IMR-90 (cell line): ENCODE data around the gene RSF1. TPM values are rescaled to one million over a fixed set of nuclear protein-coding genes. Genes with fewer than 3 reads are reported as not detected.

ENCODE experiments used
- ATAC-seq: fragments of 200-7000 bp; cut with Tn5 transposase; 2 replicates; pipeline ENCODE4 v1.9.1; 2020; ENCODE audit warnings: low read depth, mild to moderate bottlenecking, moderate library complexity
- BruUV-seq: library from RNA; stranded (reverse); fragments of 400-500 nt; replicated peaks from 2 replicates; lab custom pipeline; 2021; lab: Mats Ljungman, UMichigan
- CTCF ChIA-PET: fragments of 300-600 bp; formaldehyde crosslinking; extraction: SDS; loops from one replicate; lab custom pipeline; 2021; ENCODE audit warnings: antibody characterized with exemption; lab: Yijun Ruan, JAX
- POLR2A ChIA-PET: fragments of 300-600 bp; sonication (Branson Sonifier 250); formaldehyde crosslinking; loops from one replicate; lab custom pipeline; 2022; ENCODE audit warnings: antibody characterized with exemption; ENCODE audit not compliant: unreplicated experiment; lab: Charles Lee
- DNase-seq: peaks from one replicate; pipeline ENCODE4 v3.0.0; 2013
- H2AFZ ChIP-seq: replicated peaks from 2 replicates; pipeline ENCODE3; 2013; ENCODE audit warnings: low read length, mild to moderate bottlenecking; ENCODE audit not compliant: poor library complexity
- H2AK5ac ChIP-seq: 2 replicates; pipeline ENCODE4 v1.6.1; 2013; ENCODE audit warnings: low read depth, low read length, inconsistent platforms
- H2AK9ac ChIP-seq: replicated peaks from 2 replicates; pipeline ENCODE3; 2013; ENCODE audit warnings: mild to moderate bottlenecking, low read depth, low read length, moderate library complexity; ENCODE audit not compliant: poor library complexity
- H2BK120ac ChIP-seq: 2 replicates; pipeline ENCODE4 v1.6.1; 2013; ENCODE audit warnings: low read depth, low read length, inconsistent platforms
- H2BK15ac ChIP-seq: 3 replicates; pipeline ENCODE4 v1.6.1; 2013; ENCODE audit warnings: low read depth, low read length, inconsistent platforms
- H2BK20ac ChIP-seq: 2 replicates; pipeline ENCODE4 v1.6.1; 2013; ENCODE audit warnings: low read depth, mild to moderate bottlenecking, inconsistent platforms, low read length, moderate library complexity
- H2BK5ac ChIP-seq: 2 replicates; pipeline ENCODE4 v1.6.1; 2013; ENCODE audit warnings: mild to moderate bottlenecking, low read depth, low read length, inconsistent platforms; ENCODE audit not compliant: poor library complexity, severe bottlenecking
- H3K14ac ChIP-seq: replicated peaks from 2 replicates; pipeline ENCODE4 v1.6.1; 2013; ENCODE audit warnings: low read depth, low read length, inconsistent platforms
- H3K18ac ChIP-seq: 2 replicates; pipeline ENCODE4 v1.6.1; 2013; ENCODE audit warnings: low read depth, low read length, control low read depth
- H3K23ac ChIP-seq: 2 replicates; pipeline ENCODE4 v1.6.1; 2013; ENCODE audit warnings: low read depth, low read length, inconsistent platforms
- H3K27ac ChIP-seq: 2 replicates; pipeline ENCODE4 v1.5.1; 2013; ENCODE audit warnings: mild to moderate bottlenecking, control low read depth, low read length; ENCODE audit not compliant: insufficient read depth
- H3K27me3 ChIP-seq: 2 replicates; pipeline ENCODE4 v1.6.1; 2013; ENCODE audit warnings: low read length; ENCODE audit not compliant: control insufficient read depth, insufficient read depth
- H3K36me3 ChIP-seq: 2 replicates; pipeline ENCODE4 v1.6.1; 2013; ENCODE audit warnings: low read length, mixed read lengths; ENCODE audit not compliant: control insufficient read depth, insufficient read depth
- H3K4ac ChIP-seq: 2 replicates; pipeline ENCODE4 v1.6.1; 2013; ENCODE audit warnings: low read depth, low read length, inconsistent platforms
- H3K4me1 ChIP-seq: 2 replicates; pipeline ENCODE4 v1.6.1; 2013; ENCODE audit warnings: low read length, mixed read lengths; ENCODE audit not compliant: control insufficient read depth, insufficient read depth
- H3K4me2 ChIP-seq: 2 replicates; pipeline ENCODE4 v1.6.1; 2013; ENCODE audit warnings: low read depth, mild to moderate bottlenecking, control low read depth, low read length, moderate library complexity
- H3K4me3 ChIP-seq: 2 replicates; pipeline ENCODE4 v1.5.1; 2013; ENCODE audit warnings: low read depth, mild to moderate bottlenecking, control low read depth, low read length, moderate library complexity; ENCODE audit not compliant: insufficient read depth
- H3K56ac ChIP-seq: 2 replicates; pipeline ENCODE4 v1.6.1; 2013; ENCODE audit warnings: low read length, inconsistent platforms; ENCODE audit not compliant: insufficient read depth; ENCODE audit errors: extremely low read depth
- H3K79me1 ChIP-seq, 2 experiments: 2 replicates each; pipeline ENCODE4 v1.6.1; 2013; ENCODE audit warnings: low read length in 2 of 2, inconsistent platforms in 1 of 2, low read depth in 1 of 2
- H3K9ac ChIP-seq: 2 replicates; pipeline ENCODE4 v1.6.1; 2013; ENCODE audit warnings: low read depth, low read length, control low read depth
- H3K9me1 ChIP-seq: 2 replicates; pipeline ENCODE4 v1.6.1; 2013; ENCODE audit warnings: low read length, inconsistent platforms; ENCODE audit not compliant: insufficient read depth
- H3K9me3 ChIP-seq: 2 replicates; pipeline ENCODE4 v1.6.1; 2013; ENCODE audit warnings: low read length; ENCODE audit not compliant: control insufficient read depth, insufficient read depth
- H4K20me1 ChIP-seq: 2 replicates; pipeline ENCODE4 v1.6.1; 2013; ENCODE audit warnings: low read length, inconsistent platforms; ENCODE audit not compliant: insufficient read depth
- H4K5ac ChIP-seq: 2 replicates; pipeline ENCODE4 v1.6.1; 2013; ENCODE audit warnings: mild to moderate bottlenecking, low read depth, low read length, control low read depth
- H4K8ac ChIP-seq, 2 experiments: 2 replicates each; pipeline ENCODE4 v1.6.1; 2013; ENCODE audit warnings: low read depth in 2 of 2, low read length in 2 of 2, control low read depth in 1 of 2, inconsistent platforms in 1 of 2
- H4K91ac ChIP-seq: 2 replicates; pipeline ENCODE4 v1.6.1; 2013; ENCODE audit warnings: low read depth, low read length, inconsistent platforms; ENCODE audit not compliant: insufficient read depth
- RAD21 ChIP-seq: IDR thresholded peaks from 2 replicates; pipeline ENCODE4 v1.6.1; 2012; ENCODE audit warnings: low read length, improper control_type of control experiment
- WGBS, 2 experiments: methylation state at CpG; one replicate each; pipeline versions ENCODE4 v1.1.5 to v1.1.7; 2013; ENCODE audit warnings: missing lambda C conversion rate in 2 of 2; ENCODE audit not compliant: insufficient read length in 1 of 2; ENCODE audit errors: extremely low coverage in 2 of 2; 5-methylcytosine and 5-hydroxymethylcytosine counted together
- dilution Hi-C: fragments of 300-500 bp; cut with HindIII; formaldehyde crosslinking; loops from one replicate; pipeline ENCODE4 v1.14.3; 2018; ENCODE audit warnings: low sequenced_read_pairs; ENCODE audit not compliant: unreplicated experiment
- in situ Hi-C: fragments of 300-500 bp; cut with MboI; formaldehyde crosslinking; loops from 3 replicates; pipeline ENCODE4 v1.14.3; 2019; ENCODE audit warnings: low sequenced_read_pairs, inconsistent platforms, mixed read lengths
- intact Hi-C: fragments of 100-400 bp; cut with micrococcal nuclease; formaldehyde crosslinking; loops from 2 replicates; pipeline ENCODE4 v1.10.0; 2022
- polyA plus RNA-seq, 3 experiments: library from polyadenylated mRNA; depleted of rRNA; stranded (reverse); fragments of >200 nt; gene quantifications; 2 replicates each; pipeline ENCODE4 v1.2.3, GENCODE V29; 2012; ENCODE audit warnings: low replicate concordance in 1 of 3
- total RNA-seq: library from RNA; depleted of rRNA; stranded (reverse); fragments of >200 nt; gene quantifications from 2 replicates; pipeline ENCODE4 v1.2.3, GENCODE V29; 2012

Gene RSF1
- total and polyA plus RNA-seq, 2 of the 4 experiments (the other 2 are of a cell fraction) = 13.9 to 18.5 TPM

DNA sequence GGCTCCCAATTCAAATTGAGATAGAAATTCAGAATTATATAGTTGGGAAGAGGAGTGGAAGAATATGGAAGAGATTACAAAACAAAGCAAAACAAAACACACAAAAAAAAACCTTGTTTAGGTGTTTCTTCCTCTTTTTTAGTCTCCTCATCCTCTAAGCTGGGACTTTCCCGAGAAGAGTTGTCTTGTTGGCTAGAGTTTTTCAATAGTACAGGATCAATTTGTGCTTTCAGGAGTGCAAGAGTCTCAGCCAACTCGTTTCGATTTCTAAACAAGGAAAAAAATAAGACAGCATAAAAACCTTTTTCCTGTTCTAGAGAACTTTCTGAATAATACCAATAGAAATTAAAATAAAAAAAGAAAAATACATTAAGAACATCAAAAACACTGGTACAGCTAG, 95.1 kb downstream of the RSF1 start:
- no peak for TF ChIP-seq RAD21
- Histone ChIP-seq H4K20me1 (peaks cover 8% of the 10 kb centered on the region; the same call in 1 of the 2 replicates), H3K36me3 (peaks cover 11% of the 10 kb centered on the region), H3K4me3 (no peak overlapping the region), H3K79me1 (peaks cover 16 to 17% of the 10 kb centered on the region in 2 experiments), H2BK5ac (no peak overlapping the region), H3K27ac (no peak overlapping the region), H2BK120ac (no peak overlapping the region), H3K9me1 (no peaks in the 10 kb centered on the region; the same call in 1 of the 2 replicates), H3K56ac (no peak overlapping the region), H4K8ac (no peak overlapping the region), H2BK15ac (no peak overlapping the region), H2AK5ac (no peak overlapping the region), H2BK20ac (no peak overlapping the region), H3K18ac (no peak overlapping the region), H3K4ac (no peak overlapping the region), H3K14ac (no peak overlapping the region), H3K9me3 (no peaks in the 10 kb centered on the region; the same call in 1 of the 2 replicates), H3K4me1 (no peaks in the 10 kb centered on the region), H3K27me3 (no peaks in the 10 kb centered on the region), H3K4me2 (no peak overlapping the region), H2AFZ (no peak overlapping the region), H3K23ac (no peak overlapping the region), H2AK9ac (no peak overlapping the region), H3K9ac (no peak overlapping the region), H4K5ac (no peak overlapping the region), H4K91ac (no peak overlapping the region)
- in situ Hi-C loops (no loop called here), intact Hi-C loops (no loop called here), dilution Hi-C loops (no loop called here)
- ChIA-PET POLR2A (no interaction called here), CTCF (no interaction called here)
- DNase-seq (no peak), ATAC-seq (no peak)
- no CpG with 5 or more reads among the region's 3 CpGs for WGBS, 2 experiments
- no TSS peak for BruUV-seq
